Measurements from ENCODE around the gene MAMLD1.

Gene MAMLD1

DNA sequence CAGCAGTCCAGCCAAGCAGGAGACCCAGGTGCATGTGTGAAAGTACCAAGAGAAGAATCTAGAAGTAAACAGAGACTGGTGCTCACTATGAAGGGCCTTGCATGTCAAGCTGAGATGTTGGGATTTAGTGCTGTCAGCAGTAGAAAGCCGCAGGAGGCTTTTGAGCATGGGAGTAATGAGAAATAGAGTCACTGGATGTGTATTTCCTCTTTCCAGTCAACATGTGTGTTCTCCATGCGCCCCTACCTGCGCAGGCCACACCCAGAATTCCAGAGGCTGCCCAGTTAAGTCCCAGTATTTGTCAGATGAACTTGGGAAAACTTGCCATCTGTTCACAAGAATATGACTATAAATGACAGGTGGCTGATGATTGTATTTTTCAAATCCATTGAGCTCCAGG, 4.5 kb upstream of the MAMLD1 start:
- DNase-seq: no peak

DNA sequence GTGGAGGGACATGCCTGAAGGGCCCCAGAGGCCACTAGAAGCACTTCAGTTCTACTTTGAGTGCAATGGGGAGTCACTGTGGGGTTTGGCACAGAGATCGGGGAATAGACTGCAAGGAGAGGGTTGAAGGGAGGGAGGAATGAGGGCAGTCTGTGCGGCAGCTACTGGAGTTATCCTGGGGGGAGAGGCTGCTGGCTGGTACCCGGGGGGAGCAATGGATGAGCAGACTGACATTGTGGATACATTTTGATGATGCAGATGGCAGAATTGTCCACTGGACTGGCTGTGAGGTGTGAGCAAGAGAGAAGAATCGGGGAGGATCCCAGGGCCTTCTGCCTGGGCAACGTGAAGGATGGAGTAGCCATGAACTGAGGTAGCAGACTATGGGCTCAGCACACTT, 2.8 kb upstream of the MAMLD1 start:
- DNase-seq: no peak

DNA sequence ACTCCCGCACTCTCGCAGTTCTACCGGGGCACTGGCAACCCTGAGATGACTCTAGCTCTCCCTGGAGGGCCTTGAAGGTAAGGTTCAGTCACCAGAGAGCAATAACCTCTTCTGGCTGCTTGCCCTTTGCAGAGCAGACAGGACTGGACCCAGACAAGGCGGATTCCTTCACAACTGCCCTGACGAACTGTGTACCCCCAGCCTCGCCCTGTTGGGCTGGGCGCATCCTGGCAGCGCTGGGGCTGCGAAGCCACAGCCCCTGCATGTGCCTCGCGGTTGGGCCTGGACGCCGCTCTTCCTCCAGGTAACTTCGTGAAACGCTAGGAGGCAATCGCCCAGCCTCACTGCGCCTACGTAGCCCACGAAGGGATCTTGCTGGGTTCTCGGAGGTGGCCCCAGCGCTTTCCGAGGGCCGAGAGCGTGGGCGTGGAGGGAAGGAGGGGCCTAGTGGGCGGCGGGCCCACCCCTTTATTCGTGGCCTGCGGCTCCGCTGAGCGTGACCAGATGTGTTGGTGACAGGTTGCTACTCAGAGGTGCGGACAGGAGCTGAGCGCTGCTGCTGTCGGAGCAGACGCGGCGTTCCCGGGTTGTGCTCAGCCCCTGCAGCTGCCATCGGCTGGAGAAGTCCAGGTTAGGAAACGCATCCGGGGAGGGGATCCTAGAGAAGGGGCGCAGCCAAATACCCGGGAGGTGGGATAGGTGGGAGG, 1.9 kb upstream of the MAMLD1 start:
- peak; percentile 51 for DNase-seq

DNA sequence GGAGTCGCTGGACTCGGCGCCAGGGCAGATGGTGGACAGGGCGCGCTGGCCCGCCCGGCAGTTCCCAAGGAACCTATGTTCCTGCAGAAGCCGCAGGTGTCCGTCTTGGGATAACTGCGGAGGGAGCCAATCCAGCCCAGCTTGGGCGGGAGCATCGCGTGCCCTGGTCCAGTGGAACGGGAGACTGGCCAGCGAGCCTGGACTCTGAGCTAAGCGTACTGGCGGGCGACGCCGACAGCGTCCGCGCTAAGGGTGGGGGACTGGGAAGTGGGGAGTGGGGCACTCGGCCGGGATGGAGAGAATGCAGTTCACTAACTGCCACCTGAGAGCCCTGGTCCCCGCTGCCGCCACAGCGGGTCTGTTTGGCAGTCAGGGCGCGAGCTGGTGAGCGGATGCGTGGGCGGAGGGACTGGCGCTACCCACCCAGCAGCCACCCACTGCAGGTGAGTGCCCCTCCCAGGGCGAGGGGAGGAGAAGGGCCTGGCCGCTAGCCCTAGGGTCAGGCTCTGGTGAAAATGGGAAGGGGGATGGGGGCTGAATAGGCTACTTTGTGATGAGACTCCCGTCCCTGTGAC, 1.3 kb upstream of the MAMLD1 start:
- peak; percentile 39 for DNase-seq

DNA sequence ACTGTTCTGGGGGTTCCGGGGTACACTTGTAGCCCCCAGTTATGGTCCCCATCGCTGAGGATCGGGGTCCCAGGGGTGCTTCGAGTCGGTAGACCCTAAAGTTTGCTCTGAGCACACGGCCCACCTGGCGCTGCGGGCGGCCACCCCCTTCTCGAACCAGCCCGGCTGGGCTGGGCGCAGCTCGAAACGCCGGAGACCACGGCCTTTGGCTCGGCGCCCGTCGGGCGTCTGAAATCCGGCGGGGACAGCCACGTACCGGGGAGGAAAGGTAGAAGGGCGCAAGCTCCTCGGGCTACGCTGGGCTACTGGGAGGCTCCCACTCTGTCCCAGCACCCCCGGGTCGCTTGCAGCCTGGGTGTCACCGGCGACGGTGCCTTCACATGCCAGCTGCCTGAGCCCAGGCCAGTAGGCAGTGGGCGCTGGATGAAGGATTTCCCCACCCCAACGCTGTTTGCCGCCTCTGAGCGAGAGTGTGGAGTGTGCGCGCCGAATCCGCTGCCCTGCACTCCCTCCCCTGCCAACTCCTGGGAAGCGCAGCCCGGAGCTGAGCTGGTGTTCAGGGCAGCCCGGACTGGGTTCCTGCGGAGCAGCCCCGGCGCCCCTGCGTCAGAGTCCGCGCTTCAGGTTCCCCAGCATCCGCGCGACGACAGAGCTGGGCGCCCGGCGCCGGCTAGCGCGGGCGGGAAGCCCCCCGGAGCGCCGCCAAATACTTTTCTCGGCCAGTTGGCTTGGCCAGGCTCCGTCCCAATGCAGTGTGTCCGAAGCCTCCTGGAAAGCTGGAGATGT, 637 bp downstream of the MAMLD1 start:
- peak; percentile 29 for DNase-seq

DNA sequence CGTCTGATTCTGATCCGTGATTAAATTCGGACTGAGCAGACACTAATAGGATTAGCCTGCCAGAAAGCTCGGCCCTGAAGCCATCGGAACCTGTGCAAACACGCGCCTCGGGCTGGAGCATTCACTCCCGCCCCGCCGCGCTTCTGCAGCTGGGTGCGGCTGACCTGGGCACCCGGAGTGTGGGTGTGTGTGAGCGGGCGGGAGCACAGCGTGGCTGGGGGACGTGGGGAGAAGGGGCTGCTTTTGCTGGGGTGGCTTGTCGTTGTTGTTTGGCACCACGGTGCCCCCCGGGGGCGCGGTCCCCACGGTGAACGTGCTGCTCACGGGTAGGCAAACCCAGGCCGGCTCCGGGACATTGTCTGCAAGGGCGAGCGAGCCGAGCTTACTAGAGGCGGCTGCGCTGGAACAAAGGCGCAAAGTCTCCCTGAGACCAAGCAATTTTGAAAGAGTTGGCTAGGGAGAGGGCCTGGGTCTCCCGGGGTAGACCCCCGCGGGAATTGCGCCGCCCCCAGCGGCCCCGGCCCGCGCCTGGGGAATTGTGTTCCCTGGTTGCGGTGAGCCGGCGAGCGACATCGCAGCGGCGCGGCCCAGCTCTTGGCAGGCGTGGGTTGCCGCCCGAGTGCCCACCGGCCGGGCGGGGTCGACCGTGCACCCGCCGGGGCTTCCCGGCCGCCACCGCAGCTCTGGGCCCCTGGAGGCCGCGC, 1.4 kb downstream of the MAMLD1 start:
- DNase-seq: peak; percentile 34

DNA sequence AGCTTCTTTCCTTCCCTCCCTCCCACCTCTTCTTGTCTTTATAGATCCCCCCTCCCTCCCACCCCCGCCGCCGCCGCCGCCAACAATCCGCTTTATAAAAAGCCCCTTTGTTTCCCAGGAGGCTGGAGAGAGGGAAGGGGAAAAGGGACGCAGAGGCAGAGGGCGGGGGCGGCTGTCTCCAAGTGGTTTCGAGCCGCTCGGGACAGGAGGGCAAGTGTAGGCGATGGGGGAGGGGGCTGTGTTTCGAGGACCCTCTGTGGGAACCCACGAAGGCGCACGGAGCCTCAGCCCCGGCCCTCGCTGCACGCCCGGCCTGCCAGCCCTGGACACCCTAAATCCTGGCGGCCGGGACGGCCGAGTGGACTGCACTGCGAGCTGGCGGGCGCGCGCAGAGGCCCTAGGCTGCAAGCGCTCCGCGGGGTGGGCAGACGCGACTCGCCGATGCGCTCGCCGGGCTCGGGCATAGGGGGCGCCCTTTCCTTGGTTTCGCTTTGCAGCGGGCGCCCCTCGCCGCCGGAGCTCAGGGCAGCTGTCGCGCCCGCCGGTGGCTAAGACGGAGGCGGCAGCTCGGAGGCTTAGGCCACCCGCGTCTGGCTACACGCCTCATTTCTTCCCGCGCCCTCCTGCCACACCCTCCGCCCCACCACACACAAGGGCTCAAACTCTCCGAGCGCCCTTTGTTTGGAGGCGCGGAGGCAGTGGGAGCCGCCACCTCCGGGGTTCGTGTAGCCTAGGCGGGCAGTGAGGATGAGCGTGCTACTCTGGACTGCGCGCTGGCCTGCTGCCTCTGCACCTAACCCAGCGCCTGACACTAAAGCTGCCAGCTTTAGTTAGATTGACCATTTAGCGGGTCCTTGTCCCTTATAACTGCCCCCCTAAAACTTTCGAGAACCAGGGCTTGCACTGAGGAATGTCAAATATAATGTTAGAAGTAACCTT, 2.2 kb downstream of the MAMLD1 start:
- peak; percentile 63 for DNase-seq

DNA sequence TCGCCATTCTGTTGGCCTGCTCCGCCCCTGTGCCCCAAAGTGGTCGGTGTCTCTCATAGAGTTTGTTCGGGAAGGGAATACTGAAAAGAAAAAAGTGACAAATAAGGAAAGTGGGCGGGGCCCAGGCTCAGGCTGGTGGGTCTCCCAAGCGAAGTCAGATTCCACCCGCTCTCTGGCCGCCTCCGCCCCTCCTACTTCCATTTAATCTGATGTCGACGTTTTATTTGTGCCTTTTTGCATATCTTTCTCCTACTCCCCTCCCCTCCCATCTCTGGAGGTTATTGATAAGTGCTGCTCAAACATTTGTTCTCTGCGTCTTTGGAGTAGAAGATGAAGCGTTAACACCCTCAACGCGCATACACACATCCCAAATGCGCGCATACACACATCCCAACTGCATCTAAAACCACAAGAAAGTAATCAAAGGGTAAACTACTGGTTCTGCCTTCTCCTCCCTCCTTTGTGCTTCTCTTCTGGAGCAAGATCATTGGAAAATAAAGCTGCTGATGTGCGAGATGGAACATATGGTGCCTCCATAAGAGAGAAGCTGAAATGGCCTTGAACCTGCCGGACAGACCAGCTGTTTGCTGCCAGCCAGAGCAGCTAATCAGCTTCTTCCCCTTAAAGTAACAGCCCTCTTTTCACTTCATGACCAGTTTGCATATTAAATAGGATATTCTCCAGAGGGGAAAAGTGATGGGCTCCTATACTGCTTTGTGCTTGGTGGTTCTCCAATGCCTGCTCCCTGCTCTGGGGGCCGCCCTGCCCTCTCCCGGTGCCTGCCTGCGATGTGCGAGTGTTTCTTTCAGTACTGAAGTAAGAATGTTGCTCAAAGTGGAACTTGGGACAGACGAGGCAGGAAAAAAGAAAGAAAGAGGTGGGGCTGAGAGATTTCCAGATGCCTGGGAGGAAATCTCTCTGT, 3.1 kb downstream of the MAMLD1 start:
- DNase-seq: peak; percentile 29

DNA sequence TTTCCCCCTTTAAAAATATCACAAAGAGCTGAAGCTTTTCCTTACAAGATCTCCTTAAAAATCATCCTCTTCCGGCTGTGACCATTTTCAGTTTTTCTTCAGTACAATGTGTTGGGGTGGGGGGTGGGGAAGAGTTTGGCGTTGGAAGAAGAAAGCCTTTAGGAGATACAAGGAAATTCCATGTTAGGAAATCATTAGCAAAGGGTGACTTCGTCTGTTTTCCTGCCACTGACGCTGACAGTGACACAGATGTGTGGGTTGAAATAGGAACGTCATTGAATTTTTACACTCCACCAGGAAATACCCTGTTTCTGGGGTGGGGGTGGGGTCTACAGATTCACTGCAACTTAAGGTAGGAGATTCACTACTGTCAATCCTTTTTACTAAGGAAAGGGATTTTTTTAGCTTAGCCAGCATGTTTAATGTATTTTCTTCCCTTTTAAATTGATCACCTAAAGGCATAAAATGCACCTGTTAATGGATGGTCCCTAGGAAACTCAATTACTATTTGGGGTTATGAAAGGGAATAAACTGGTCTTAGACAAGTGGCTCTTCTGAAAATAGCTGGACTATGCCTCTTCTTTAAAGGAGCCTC, 3.9 kb downstream of the MAMLD1 start:
- DNase-seq: peak; percentile 2

DNA sequence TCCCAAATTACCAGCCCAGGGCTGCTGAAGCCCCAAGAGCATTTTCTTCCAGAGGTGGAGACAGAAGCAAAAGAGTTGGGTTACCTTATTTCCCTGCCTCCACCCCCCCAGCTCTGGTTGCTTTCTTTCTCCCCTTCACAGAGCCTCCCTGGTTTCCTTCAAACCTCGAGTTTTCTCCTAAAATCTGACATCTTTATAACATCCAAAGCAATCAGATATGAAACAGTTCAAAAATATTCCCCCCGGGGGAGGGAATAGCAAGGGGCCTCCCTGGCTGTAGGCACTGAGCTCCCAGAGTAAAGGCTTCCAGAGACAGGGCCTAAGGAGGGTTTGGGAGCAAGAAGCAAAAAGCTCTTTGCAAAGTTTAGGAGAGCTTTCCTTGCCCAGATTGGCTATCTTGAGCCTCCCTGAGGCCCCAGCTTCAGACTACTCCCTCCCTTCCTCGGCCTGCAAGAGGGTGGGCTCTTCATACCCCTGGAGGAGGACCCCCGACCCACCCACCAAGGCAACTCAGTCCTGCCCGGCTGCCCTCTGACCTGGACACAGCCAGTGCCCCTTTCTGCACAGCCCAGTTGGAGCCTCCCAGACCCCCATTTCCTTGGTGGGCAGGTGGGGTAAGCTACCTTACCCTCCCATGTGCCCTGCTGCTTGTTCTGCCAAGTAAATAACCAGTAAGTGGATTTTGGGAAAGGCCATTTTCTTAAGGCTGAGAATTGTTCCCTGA, 7.6 kb downstream of the MAMLD1 start:
- DNase-seq: no peak

DNA sequence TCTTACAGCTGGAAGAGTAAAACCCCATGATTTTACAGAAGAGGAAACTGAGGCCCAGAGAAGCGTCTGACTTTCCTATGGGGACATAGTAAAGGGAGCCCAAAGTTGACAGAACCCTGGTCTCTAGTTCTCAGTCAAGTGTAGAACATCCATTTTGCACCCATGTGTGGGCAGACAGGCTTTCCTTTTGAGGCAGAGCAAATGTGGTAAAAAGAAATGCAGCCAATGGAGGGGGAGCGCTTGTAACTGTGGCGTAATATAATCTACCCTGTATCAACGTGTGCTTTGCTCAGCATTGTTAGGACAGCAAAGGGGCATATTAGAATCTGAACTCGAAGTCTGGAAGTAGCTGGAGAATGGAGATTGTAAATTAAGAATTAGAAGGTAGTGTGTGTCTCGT, 8.8 kb downstream of the MAMLD1 start:
- no peak for DNase-seq

DNA sequence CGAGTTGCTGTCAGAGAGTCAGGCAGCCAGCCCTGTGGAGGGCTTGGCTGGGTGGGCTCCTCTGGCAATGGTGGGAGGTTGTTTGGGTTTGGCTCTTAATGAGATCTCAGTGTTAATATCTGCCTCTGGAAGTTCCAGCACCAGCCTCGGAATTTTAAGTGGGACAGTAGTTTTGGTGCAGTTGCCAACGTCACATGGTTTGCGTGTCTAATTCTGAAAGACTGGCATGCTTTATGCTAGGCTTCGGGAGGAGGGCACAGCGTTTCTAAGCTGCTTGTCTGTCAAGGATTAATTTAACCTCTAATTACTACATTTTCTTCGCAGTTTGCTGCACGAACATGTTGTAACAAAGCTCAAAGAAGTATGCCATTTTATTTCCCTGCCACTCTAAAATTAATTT, 9.2 kb downstream of the MAMLD1 start:
- no peak for DNase-seq

DNA sequence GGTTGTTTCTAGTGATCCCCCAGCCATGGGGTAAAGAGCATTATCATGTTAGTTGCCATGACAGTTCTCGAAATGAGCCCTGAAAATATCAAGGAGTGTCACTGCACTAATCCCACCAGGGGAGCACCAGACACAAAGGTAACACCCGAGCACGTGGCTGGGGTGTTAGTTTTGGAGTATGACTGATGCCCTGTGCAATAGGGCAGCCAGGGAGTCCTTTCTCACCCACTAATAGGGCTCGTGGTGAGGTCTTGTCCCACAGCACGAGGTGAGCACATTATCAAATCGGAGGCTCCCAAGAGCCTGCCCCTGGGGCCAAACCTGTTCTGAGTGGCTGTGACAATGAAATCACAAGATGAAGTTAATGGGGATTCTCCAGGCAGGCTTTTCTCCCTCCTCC, 9.6 kb downstream of the MAMLD1 start:
- DNase-seq: no peak

DNA sequence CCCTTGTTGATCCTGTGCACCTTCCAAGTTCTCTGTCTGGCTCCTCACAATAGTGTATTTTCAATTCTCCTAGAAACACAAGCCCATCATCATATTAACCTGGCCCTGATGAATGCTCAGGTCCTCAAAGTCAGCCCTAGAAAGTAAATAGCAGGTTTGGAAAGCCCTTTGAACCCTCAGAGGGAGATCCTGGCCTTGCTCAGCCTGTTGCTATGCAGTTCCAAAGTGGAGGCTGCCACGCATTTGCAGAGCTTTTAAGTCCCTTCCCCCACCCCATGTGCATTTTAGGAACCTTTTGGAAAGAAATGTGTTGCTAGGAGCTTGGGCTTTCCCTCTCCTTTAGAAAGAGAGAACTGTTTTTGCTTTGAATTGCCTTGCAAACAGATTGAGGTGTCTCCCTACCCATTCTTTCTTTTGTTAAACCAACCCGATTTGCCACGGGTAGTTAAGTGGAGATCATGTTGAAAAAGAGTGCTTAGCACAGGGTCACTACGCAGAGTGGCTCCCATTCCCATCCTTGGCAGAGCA, 12.2 kb downstream of the MAMLD1 start:
- no peak for DNase-seq

DNA sequence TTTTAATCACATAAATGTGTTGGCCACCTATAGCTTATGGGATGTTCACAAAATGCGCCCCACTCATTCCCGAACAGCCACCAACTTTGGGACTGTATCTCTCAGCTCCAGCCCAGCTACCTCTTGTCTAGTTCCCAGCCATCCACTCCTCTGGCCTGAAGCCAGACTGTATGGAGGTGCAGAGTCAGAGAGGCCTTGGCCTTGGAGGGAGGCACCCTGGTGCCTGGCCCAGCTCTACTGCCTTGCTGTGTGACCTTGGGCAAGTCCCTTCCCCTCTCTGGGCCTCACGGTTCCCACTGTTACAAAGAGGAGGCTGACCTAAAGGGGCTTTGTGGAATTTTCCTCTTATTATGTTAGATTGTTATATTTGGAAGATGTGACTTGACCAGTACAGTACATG, 13.9 kb downstream of the MAMLD1 start:
- DNase-seq: no peak

DNA sequence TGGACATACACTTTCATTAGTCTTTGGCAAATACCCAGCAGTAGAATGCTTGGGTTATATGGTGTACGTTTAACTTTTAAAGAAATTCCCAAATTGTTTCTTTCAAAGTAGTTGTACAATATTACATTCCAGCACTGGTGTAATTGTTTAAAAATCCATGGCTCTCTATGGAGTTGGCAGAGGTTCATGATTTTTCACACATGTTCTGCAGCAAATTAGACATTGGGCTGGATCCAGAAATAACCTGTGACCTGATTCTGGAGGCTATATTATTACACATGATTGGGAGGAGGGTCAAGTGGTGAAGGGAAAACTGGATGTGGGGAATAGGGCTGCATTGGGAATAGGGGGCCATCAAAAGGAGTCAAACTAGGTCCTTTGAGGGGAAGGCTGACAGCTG, 41.9 kb downstream of the MAMLD1 start:
- DNase-seq: no peak

DNA sequence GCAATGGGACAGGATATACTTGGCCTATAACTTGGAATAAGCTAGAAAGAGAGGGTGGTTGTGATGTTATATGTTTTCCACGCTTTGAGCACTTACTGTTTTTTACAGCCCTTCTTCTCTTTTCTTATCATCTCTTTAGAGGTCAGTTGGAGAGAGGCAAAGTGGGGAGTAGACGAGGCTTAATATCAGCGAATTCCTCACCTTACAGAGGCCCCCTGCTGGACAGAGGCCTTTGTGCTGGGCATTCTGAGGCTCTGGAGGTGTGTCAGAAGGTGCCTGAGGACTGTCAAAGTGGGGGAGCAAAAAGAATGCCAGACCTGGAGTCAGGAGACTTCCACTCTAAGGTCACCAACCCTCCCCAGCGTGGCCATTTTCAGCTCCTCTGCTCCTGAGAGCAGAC, 42.5 kb downstream of the MAMLD1 start:
- peak; percentile 4 for DNase-seq

DNA sequence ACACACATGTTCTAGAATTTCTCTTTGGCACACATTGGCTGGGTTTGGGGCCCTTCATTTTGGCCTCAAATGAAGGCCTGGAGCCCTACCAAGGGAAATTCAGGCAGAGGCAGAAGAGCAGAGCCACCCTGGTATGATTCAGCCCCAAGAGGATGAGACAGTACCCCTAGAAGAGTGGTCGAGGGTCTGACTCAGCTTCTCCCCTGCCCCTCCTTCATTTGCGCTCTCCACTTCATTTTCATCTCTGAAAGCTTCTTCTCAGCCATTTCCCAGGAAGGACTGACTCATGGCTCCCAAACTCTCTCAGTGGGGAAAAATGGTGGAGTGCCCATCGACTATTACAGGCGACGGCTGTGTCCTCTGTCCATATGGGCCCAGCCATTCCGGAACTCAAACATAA, 43.5 kb downstream of the MAMLD1 start:
- no peak for DNase-seq

DNA sequence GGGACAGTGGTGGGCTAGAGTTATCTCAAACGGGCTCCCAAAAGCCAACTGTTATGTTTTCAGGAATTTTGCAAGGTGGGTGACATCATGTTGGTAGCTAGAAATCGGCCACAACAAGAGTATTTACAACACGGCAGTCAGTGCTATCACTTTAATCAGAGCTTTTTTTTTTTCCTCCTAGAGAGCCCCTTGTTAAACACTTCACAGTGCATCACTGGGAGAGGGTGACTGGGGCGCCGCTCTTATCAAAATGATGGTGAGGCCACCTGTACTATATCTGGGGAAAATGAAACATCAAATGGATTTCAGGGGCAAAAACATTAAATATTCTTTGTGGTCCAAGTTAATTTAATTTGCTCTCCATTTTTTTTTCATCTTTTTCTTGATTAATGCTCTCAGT, 44.9 kb downstream of the MAMLD1 start:
- no peak for DNase-seq

DNA sequence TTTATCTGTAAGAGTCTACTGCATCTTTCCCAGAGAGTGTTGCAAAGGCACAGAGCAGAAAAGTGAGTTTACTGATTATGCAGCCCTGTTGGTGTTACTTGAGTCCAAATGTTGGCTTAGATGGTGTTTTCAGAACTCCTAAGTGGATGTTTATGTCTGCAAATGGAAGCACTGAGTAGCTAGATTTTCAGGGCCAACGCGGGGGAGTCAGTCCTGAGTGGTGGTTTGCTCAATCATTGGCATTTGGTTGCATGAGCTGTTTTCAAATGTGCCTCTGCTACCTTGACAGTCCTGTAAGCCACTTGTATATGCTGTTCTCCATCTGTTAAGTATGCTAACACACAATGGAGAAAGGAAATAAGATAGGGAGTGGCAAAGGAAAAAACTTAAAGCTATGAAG, 45.4 kb downstream of the MAMLD1 start:
- no peak for DNase-seq

Measured in stimulated activated CD4-positive, alpha-beta T cell treated with anti-CD3 and anti-CD28 coated beads, Interleukin-15, amount 100 ng/mL, for 24 hours (primary cell).